HCT116 (cell line): ENCODE data around the gene NDN. TPM values are rescaled to one million over a fixed set of nuclear protein-coding genes. Genes with fewer than 3 reads are reported as not detected.

Experiments
- ATAC-seq: fragments of 200-7000 bp; cut with Tn5 transposase; 2 replicates; pipeline ENCODE4 v1.9.1; 2020; ENCODE audit warnings: mild to moderate bottlenecking, moderate library complexity
- BruUV-seq: library from RNA; stranded (reverse); fragments of 400-500 nt; replicated peaks from 2 replicates; lab custom pipeline; 2021; lab: Mats Ljungman, UMichigan
- CTCF ChIA-PET: fragments of 300-600 bp; sonication (Branson Sonifier 250); formaldehyde crosslinking; loops from one replicate; lab custom pipeline; 2021; ENCODE audit warnings: antibody characterized with exemption; lab: Charles Lee
- POLR2A ChIA-PET: fragments of 300-600, 350-600 bp; sonication (Branson Sonifier 250); formaldehyde crosslinking; loops from one replicate; lab custom pipeline; 2021; ENCODE audit warnings: antibody characterized with exemption; lab: Charles Lee
- RAD21 ChIA-PET, 2 experiments: fragments of 300-600 bp; sonication (Branson Sonifier 250); formaldehyde crosslinking; loops; one replicate each; lab custom pipeline; 2023; ENCODE audit warnings: low total read pairs in 2 of 2; ENCODE audit not compliant: uncharacterized antibody in 2 of 2, unreplicated experiment in 2 of 2, low non-redundant PET in 1 of 2; lab: Charles Lee
- DNase-seq: peaks from one replicate; pipeline ENCODE4 v3.0.0-alpha.2; 2010; ENCODE audit warnings: low read depth, low spot score
- H2AFZ ChIP-seq: fragments of 200-600 bp; shearing (Covaris generic), sonication (generic); 2 replicates; pipeline ENCODE4 v1.6.1; 2017; ENCODE audit warnings: low read depth, mixed run types, mixed read lengths, antibody characterized with exemption, low read length; ENCODE audit not compliant: poor library complexity, severe bottlenecking
- H3K27ac ChIP-seq: 2 replicates; pipeline ENCODE4 v1.5.1; 2012; ENCODE audit warnings: low read depth, low read length
- H3K27me3 ChIP-seq: fragments of 200-600 bp; sonication (generic); 2 replicates; pipeline ENCODE4 v1.6.1; 2016; ENCODE audit warnings: mixed run types, low read length, mixed read lengths; ENCODE audit not compliant: insufficient read depth
- H3K36me3 ChIP-seq, 2 experiments: fragments of 200-500 bp in 1 of 2; fragments of 200-600 bp in 1 of 2; sonication (Bioruptor generic) in 1 of 2; sonication (generic) in 1 of 2; 2 replicates each; pipeline versions ENCODE4 v1.5.1 to v1.6.1; 2014 to 2016; ENCODE audit warnings: low read length in 2 of 2, inconsistent platforms in 1 of 2, mixed read lengths in 1 of 2, mixed run types in 1 of 2; ENCODE audit not compliant: insufficient read depth in 2 of 2, control insufficient read depth in 1 of 2
- H3K4me1 ChIP-seq, 2 experiments: fragments of 200-600 bp in 1 of 2; sonication (generic) in 1 of 2; 2 replicates each; pipeline versions ENCODE4 v1.5.1 to v1.6.1; 2012 to 2017; ENCODE audit warnings: low read length in 2 of 2, inconsistent platforms in 1 of 2, mild to moderate bottlenecking in 1 of 2, mixed read lengths in 1 of 2, mixed run types in 1 of 2, moderate library complexity in 1 of 2; ENCODE audit not compliant: insufficient read depth in 2 of 2, control insufficient read depth in 1 of 2
- H3K4me2 ChIP-seq: fragments of 200-600 bp; sonication (generic); 2 replicates; pipeline ENCODE4 v1.6.1; 2017; ENCODE audit warnings: mixed run types, low read length, mixed read lengths
- H3K4me3 ChIP-seq, 2 experiments: fragments of 200-600 bp in 1 of 2; sonication (generic) in 1 of 2; replicated peaks in 1 of 2; 2 replicates each; pipeline ENCODE4 v1.5.1; 2011 to 2016; ENCODE audit warnings: low read length in 2 of 2, control low read depth in 1 of 2, low read depth in 1 of 2, mild to moderate bottlenecking in 1 of 2, mixed read lengths in 1 of 2, mixed run types in 1 of 2
- H3K79me2 ChIP-seq: fragments of 200-600 bp; sonication (generic); 2 replicates; pipeline ENCODE4 v1.6.1; 2017; ENCODE audit warnings: mild to moderate bottlenecking, mixed run types, low read length, moderate library complexity, mixed read lengths; ENCODE audit not compliant: insufficient read depth
- H3K9ac ChIP-seq: fragments of 200-600 bp; sonication (generic); 2 replicates; pipeline ENCODE4 v1.6.1; 2016; ENCODE audit warnings: low read length, mixed read lengths
- H3K9me2 ChIP-seq: fragments of 200-600 bp; sonication (generic), shearing (Covaris generic); 2 replicates; pipeline ENCODE4 v1.6.1; 2017; ENCODE audit warnings: mixed run types, mild to moderate bottlenecking, moderate library complexity; ENCODE audit not compliant: insufficient read depth
- H3K9me3 ChIP-seq, 2 experiments: fragments of 200-500 bp in 1 of 2; fragments of 200-600 bp in 1 of 2; sonication (Bioruptor generic) in 1 of 2; sonication (generic) in 1 of 2; 2 replicates each; pipeline ENCODE4 v1.6.1; 2014 to 2017; ENCODE audit warnings: low read length in 2 of 2, mixed read lengths in 2 of 2, inconsistent platforms in 1 of 2, low read depth in 1 of 2, mild to moderate bottlenecking in 1 of 2, mixed run types in 1 of 2, moderate library complexity in 1 of 2; ENCODE audit not compliant: control insufficient read depth in 1 of 2, insufficient read depth in 1 of 2
- H4K20me1 ChIP-seq: fragments of 200-600 bp; sonication (generic), shearing (Covaris generic); 2 replicates; pipeline ENCODE4 v1.6.1; 2017; ENCODE audit warnings: mixed run types, mild to moderate bottlenecking, moderate library complexity; ENCODE audit not compliant: insufficient read depth
- CBX3 ChIP-seq: IDR thresholded peaks from 2 replicates; pipeline ENCODE4 v1.6.1; 2012; ENCODE audit warnings: low read depth
- CEBPB ChIP-seq: IDR thresholded peaks from 2 replicates; pipeline ENCODE4 v1.6.1; 2012; ENCODE audit warnings: low read depth
- CTCF ChIP-seq, 3 experiments: fragments of 200-600 bp in 1 of 3; sonication (generic) in 1 of 3; IDR thresholded peaks in 2 of 3; conservative IDR thresholded peaks in 1 of 3; 2 replicates each; pipeline ENCODE4 v1.5.1; 2012 to 2017; ENCODE audit warnings: low read depth in 2 of 3, low read length in 2 of 3, antibody characterized with exemption in 1 of 3, borderline replicate concordance in 1 of 3, control low read depth in 1 of 3, mild to moderate bottlenecking in 1 of 3, mixed read lengths in 1 of 3, mixed run types in 1 of 3, moderate library complexity in 1 of 3; ENCODE audit not compliant: insufficient read depth in 1 of 3
- EZH2phosphoT487 ChIP-seq: fragments of 200-600 bp; IDR thresholded peaks from 2 replicates; pipeline ENCODE4 v1.6.1; 2018; ENCODE audit warnings: antibody characterized with exemption, borderline replicate concordance
- FOSL1 ChIP-seq: IDR thresholded peaks from 2 replicates; pipeline ENCODE4 v1.6.1; 2012; ENCODE audit warnings: low read depth
- MAX ChIP-seq: IDR thresholded peaks from 2 replicates; pipeline ENCODE4 v1.6.1; 2012
- RAD21 ChIP-seq: IDR thresholded peaks from 2 replicates; pipeline ENCODE4 v1.6.1; 2012; ENCODE audit warnings: low read depth, mild to moderate bottlenecking
- SRF ChIP-seq: IDR thresholded peaks from 2 replicates; pipeline ENCODE4 v1.6.1; 2012; ENCODE audit warnings: low read depth
- TCF7L2 ChIP-seq: IDR thresholded peaks from 2 replicates; pipeline ENCODE4 v1.7.0; 2011; ENCODE audit warnings: borderline replicate concordance, inconsistent platforms; ENCODE audit not compliant: insufficient read depth, insufficient read length; ENCODE audit errors: extremely low read depth
- YY1 ChIP-seq: IDR thresholded peaks from 2 replicates; pipeline ENCODE4 v1.6.1; 2011; ENCODE audit warnings: low read length, low read depth, moderate library complexity, mild to moderate bottlenecking; ENCODE audit not compliant: insufficient replicate concordance; ENCODE audit errors: extremely low read depth
- ZBTB33 ChIP-seq: IDR thresholded peaks from 2 replicates; pipeline ENCODE4 v1.6.1; 2011; ENCODE audit warnings: mild to moderate bottlenecking, low read length, moderate library complexity; ENCODE audit not compliant: insufficient replicate concordance; ENCODE audit errors: extremely low read depth
- intact Hi-C: fragments of 100-400 bp; cut with micrococcal nuclease; formaldehyde crosslinking; loops from 2 replicates; pipeline ENCODE4 v1.10.0; 2022
- total RNA-seq: library from RNA; stranded (reverse); gene quantifications from one replicate; pipeline ENCODE4 v1.2.1, GENCODE V29; 2021; ENCODE audit not compliant: unreplicated experiment

The NDN gene
- total RNA-seq, 1 experiment from 2014 or later = not detected

- Histone ChIP-seq H4K20me1 (no peaks in the 10 kb centered on the region), H3K27ac (no peak overlapping the region), H3K4me3 (no peak overlapping the region), H3K36me3 (no peaks in the 10 kb centered on the region), H3K9me2 (no peaks in the 10 kb centered on the region), H3K9me3 (peaks cover 4 to 37% of the 10 kb centered on the region in 2 experiments; a peak in 2 of 4 replicates), H2AFZ (no peak overlapping the region), H3K9ac (no peak overlapping the region), H3K79me2 (no peaks in the 10 kb centered on the region), H3K27me3 (no peaks in the 10 kb centered on the region), H3K4me2 (no peak overlapping the region), H3K4me1 (no peaks in the 10 kb centered on the region)
- ChIA-PET RAD21 (no interaction called here), POLR2A (no interaction called here), CTCF (no interaction called here)
- no peak for TF ChIP-seq TCF7L2
- TF ChIP-seq EZH2phosphoT487 = no peak
- TF ChIP-seq SRF = no peak
- no peak for TF ChIP-seq ZBTB33
- TF ChIP-seq CBX3 = no peak
- no peak for TF ChIP-seq RAD21
- no peak for TF ChIP-seq MAX
- no peak for TF ChIP-seq CEBPB
- TF ChIP-seq YY1 = no peak
- TF ChIP-seq FOSL1 = no peak
- no peak for TF ChIP-seq CTCF (IDR thresholded peaks at IDR 0.05 in 2 of 3, conservative IDR thresholded peaks at IDR 0.05 in 1 of 3; ENCODE audit: borderline replicate concordance in 1 of 3, insufficient read depth in 1 of 3, low read depth in 2 of 3, low read length in 2 of 3)
- intact Hi-C loops = no loop called here
- DNase-seq (no peak), ATAC-seq (no peak)
- no TSS peak for BruUV-seq
Measured at GRCh38 chr15:23690015-23690414, 2.9 kb upstream of the NDN start.
